ENCODE results near the gene PRAF2. TPM values are rescaled to one million over a fixed set of nuclear protein-coding genes. Genes with fewer than 3 reads are reported as not detected.

PRAF2 gene
- total and polyA plus RNA-seq, 9 of the 15 experiments (the other 6 are each of a cell fraction or from before 2014, with no cell fraction given) = 0.24 to 5.7 (median 2.0) TPM

DNA sequence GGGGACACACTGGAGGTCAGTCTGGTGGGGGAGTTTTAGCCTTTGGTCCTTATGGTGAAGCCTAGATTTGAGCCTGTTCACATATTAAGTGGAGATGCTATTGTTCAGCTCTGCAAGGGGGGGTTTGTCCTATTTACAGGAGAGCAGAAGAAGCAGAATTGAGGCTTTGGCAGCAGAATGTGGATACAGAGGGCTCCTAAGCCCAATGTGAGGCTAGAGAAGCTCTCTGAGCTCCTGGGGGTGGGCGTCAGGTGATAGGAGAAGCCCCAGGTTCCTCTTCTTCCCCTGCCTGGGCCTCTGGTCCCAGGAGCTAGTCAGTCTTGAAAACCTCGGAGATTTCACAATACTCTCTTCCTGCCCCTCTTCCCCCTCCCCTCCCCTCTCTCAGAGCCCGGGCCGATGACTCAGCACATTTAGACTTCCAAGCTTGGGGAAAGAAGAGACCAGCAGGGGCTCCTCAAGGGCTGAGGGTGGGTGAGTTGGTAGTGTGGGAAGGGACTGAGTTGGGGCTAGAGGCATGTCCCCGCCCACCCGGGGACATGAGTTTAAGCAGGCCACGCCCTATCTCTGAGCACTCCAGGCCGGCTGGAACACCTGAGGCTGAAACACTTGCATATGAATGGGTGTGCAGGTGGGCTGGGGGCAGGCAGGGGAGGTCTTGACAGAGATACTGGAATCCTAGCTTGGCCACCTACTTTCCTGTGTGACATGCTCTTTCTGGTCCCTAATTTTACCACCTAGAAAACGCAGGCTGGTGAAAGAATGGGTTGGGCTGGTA is 34.0 kb downstream of the PRAF2 start (continued):
- TF ChIP-seq HINFP (tag; conservative IDR thresholded peaks at IDR 0.05; ENCODE audit: low read depth) (no peak), ARID1B (IDR thresholded peaks at IDR 0.05) (peak; percentile 76), MTA3 (IDR thresholded peaks at IDR 0.05; ENCODE audit: borderline replicate concordance) (no peak), ZNF830 (CRISPR knock-in tag; IDR thresholded peaks at IDR 0.05) (no peak), PCBP2 (IDR thresholded peaks at IDR 0.05; ENCODE audit: low read depth, low read length, poor library complexity, severe bottlenecking) (no peak)
- TF ChIP-seq, protein P1, sequence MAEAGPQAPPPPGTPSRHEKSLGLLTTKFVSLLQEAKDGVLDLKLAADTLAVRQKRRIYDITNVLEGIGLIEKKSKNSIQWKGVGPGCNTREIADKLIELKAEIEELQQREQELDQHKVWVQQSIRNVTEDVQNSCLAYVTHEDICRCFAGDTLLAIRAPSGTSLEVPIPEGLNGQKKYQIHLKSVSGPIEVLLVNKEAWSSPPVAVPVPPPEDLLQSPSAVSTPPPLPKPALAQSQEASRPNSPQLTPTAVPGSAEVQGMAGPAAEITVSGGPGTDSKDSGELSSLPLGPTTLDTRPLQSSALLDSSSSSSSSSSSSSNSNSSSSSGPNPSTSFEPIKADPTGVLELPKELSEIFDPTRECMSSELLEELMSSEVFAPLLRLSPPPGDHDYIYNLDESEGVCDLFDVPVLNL (CRISPR knock-in tag; IDR thresholded peaks at IDR 0.05; ENCODE audit: low read depth) = no peak
- TF ChIP-seq, protein P2, sequence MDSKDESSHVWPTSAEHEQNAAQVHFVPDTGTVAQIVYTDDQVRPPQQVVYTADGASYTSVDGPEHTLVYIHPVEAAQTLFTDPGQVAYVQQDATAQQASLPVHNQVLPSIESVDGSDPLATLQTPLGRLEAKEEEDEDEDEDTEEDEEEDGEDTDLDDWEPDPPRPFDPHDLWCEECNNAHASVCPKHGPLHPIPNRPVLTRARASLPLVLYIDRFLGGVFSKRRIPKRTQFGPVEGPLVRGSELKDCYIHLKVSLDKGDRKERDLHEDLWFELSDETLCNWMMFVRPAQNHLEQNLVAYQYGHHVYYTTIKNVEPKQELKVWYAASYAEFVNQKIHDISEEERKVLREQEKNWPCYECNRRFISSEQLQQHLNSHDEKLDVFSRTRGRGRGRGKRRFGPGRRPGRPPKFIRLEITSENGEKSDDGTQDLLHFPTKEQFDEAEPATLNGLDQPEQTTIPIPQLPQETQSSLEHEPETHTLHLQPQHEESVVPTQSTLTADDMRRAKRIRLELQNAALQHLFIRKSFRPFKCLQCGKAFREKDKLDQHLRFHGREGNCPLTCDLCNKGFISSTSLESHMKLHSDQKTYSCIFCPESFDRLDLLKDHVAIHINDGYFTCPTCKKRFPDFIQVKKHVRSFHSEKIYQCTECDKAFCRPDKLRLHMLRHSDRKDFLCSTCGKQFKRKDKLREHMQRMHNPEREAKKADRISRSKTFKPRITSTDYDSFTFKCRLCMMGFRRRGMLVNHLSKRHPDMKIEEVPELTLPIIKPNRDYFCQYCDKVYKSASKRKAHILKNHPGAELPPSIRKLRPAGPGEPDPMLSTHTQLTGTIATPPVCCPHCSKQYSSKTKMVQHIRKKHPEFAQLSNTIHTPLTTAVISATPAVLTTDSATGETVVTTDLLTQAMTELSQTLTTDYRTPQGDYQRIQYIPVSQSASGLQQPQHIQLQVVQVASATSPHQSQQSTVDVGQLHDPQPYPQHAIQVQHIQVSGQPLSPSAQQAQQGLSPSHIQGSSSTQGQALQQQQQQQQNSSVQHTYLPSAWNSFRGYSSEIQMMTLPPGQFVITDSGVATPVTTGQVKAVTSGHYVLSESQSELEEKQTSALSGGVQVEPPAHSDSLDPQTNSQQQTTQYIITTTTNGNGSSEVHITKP (IDR thresholded peaks at IDR 0.05; ENCODE audit: partially characterized antibody) = peak; percentile 97
- TF ChIP-seq, protein P3, sequence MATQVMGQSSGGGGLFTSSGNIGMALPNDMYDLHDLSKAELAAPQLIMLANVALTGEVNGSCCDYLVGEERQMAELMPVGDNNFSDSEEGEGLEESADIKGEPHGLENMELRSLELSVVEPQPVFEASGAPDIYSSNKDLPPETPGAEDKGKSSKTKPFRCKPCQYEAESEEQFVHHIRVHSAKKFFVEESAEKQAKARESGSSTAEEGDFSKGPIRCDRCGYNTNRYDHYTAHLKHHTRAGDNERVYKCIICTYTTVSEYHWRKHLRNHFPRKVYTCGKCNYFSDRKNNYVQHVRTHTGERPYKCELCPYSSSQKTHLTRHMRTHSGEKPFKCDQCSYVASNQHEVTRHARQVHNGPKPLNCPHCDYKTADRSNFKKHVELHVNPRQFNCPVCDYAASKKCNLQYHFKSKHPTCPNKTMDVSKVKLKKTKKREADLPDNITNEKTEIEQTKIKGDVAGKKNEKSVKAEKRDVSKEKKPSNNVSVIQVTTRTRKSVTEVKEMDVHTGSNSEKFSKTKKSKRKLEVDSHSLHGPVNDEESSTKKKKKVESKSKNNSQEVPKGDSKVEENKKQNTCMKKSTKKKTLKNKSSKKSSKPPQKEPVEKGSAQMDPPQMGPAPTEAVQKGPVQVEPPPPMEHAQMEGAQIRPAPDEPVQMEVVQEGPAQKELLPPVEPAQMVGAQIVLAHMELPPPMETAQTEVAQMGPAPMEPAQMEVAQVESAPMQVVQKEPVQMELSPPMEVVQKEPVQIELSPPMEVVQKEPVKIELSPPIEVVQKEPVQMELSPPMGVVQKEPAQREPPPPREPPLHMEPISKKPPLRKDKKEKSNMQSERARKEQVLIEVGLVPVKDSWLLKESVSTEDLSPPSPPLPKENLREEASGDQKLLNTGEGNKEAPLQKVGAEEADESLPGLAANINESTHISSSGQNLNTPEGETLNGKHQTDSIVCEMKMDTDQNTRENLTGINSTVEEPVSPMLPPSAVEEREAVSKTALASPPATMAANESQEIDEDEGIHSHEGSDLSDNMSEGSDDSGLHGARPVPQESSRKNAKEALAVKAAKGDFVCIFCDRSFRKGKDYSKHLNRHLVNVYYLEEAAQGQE (IDR thresholded peaks at IDR 0.05; ENCODE audit: borderline replicate concordance) = no peak
- TF ChIP-seq, protein P3 (CRISPR knock-in tag; IDR thresholded peaks at IDR 0.05; ENCODE audit: low read depth) = no peak
